ENCODE measurements around the gene PRR35.

- TF ChIP-seq CTCF (IDR thresholded peaks at IDR 0.05) (no peak), ZFX (IDR thresholded peaks at IDR 0.05; ENCODE audit: borderline replicate concordance) (no peak)
These were observed 2.1 kb downstream of the PRR35 start for GRCh38 chr16:561957-562938.

Measured in 22Rv1 (cell line).